HG03354 (cell line): ENCODE results near the gene TNS1.

Source experiments
- ATAC-seq: cut with Tn5 transposase; IDR thresholded peaks from one replicate; pipeline ENCODE4 v1.9.1; 2021; ENCODE audit warnings: mild to moderate bottlenecking; ENCODE audit not compliant: unreplicated experiment, poor library complexity, severe bottlenecking

TNS1 gene

DNA sequence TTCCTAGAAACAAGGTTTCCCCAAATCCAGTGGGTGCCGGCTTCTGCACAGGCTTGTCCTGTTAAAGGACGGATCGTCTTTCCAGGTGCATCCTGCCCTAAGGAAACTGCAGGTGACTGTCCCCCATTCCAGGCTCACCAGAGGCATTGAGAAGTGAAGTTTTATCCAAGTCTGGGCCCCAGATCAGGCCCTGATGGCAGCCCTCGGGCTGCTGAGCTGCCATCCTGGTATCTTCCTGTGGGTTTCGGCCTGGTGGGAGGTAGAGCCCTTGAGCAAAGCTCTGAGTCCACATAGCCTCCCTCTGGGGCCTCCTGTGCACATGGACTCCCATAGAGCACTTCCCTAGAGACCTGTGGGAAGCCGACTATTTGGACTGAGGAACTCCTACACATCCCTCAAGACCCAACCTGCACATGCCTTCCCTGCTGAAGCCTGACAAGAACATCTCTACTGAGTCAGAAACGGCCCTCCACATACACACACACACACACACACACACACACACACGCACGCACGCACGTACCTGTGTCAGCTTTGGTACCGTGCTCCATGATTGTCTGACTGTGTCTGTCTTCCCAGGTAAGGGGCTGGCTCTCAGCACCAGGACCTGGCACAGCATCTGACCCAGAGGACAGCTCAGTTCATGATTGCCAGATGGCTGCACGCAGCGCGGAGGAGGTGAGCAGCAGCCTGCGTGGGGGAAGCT lies 16.4 kb downstream of the TNS1 start:
- no peak for ATAC-seq

- ATAC-seq = no peak
Measured at GRCh38 chr2:217983276-217984233, 19.2 kb downstream of the TNS1 start.

DNA sequence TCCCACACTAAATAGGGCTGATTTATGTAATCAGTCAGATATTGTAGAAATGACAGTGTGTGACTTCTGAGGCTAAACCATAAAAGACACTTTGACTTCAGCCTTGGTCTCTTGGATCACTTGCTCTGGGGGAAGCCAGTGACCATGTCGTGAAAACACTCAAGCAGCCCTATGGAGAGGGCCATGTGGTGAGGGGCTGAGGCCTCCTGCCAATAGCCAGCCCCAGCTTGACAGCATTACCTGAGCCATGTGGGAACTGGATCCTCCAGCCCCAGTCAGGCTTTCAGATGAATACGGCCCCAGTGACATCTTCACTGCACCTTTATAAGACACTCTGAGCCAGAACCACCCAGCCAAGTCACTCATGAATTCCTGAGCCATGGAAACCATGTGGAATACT lies 20.8 kb downstream of the TNS1 start:
- no peak for ATAC-seq

- no peak for ATAC-seq
Measured at GRCh38 chr2:217981084-217981730, 21.6 kb downstream of the TNS1 start.

DNA sequence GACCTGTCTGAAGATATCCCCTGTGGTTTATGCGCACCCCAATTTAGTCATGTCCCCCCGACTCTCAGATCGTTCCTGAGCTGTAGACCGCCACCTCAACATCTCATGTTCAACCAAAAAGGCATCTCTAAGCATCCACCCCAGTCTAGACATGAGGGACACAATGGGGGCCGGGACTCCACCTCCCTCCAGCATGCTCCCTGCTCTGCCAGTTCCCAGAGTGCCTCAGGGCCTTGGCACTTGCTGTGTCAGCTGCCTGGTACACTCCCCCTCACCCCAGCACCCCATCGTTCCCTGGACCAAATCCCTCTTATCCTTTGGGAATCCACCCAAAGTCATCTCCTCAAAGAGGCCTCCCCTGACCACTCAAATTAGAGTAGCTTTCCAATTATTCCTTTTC lies 22.2 kb downstream of the TNS1 start:
- no peak for ATAC-seq

GRCh38 chr2:217980036-217980435 lies 22.8 kb downstream of the TNS1 start:
- no peak for ATAC-seq

DNA sequence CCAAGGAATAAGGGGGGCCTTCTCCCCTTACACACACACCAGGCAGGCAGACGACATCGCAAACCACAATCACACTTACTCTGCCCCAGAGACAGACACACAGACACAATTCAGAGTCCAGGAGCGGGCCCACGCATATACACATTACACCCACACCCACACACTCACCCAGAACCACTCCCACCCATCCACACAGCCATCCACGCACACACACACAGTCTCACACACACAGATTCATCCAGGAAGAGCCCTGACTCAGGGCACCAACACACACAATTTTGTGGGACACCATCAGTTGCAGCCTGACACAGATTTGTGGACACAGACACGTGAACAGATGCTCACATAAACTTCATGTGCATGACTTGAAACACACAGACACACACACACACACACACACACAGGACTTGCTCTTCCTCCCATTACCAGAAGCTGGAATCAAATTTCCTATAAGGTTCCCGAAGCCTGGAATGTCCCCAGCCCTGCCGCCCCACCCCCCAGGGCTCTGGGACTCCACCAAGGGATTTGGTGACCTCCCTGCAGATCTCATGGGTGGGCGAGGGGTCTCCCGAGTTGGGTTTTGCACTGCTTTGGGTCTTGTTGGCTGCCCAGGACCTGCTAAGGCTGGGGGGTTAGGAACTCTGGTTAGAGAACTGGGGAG lies 23.5 kb downstream of the TNS1 start:
- ATAC-seq = no peak

DNA sequence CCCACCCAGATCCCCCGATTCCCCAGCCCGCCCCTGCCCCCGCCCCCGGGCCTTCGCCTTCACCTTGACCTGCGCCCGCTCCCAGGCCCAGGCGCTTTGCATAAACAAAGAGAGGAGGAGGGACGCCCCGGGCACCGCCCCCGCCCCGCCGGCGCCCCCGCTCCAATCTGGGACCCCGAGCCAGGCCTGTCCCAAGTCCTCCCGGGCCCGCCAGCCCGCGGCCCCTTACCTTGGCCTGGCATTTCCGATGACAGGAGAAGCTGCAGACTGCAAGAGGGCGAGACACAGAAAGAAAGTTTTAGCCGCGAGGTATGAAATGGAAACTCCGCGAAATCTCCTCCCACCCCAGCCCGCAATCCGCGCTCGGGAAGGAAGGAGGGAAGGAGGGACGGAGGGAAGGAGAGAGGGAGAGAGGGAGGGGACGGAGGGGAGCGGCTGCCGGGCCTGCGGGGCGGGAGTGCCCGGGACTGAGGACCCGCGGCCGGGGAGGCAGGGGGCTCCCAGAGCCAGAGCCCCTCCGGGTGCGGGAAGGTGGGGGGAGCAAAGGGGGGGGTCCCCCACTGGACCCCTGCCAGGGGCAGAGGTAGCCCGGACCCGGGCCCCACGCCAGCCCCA lies 24.2 kb downstream of the TNS1 start:
- ATAC-seq = no peak

DNA sequence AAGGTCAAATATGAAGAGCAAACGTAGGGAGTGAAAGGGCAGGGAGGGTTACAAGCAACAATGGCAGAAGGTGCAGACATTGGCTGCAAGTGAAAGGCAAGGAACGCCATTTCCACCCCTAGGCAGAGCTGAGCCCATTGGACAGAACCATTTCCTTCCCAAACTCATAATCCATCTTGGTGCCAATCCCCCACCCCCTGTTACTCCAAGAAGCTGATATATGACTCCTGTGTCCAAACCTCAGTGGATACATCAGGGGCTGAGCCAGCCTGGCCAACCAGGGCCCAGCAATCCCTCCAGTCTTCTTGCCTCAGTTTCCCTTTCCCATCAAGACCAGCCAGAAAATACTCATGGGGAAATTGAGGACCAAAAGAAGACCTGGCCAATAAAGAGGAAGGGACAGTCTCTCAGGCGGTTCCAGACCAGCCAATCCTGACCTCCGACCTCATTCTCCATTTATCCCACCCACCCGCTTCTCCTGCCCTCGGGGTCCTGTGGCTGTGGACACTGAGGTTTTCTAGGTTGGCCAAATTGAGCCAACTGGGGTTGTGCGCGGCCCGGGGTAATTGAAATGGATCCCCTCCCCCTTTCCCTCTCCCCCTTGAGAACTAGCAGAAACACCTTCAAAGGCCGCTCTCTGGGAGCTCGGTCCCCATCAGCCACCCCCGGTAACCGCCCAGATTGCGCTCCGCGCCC lies 24.8 kb downstream of the TNS1 start:
- ATAC-seq = no peak

- no peak for ATAC-seq
Measured at GRCh38 chr2:217976301-217976700, 26.5 kb downstream of the TNS1 start.

- ATAC-seq = no peak
Measured at GRCh38 chr2:217975626-217976025, 27.2 kb downstream of the TNS1 start.

GRCh38 chr2:217974389-217975005 lies 28.3 kb downstream of the TNS1 start:
- ATAC-seq = no peak

DNA sequence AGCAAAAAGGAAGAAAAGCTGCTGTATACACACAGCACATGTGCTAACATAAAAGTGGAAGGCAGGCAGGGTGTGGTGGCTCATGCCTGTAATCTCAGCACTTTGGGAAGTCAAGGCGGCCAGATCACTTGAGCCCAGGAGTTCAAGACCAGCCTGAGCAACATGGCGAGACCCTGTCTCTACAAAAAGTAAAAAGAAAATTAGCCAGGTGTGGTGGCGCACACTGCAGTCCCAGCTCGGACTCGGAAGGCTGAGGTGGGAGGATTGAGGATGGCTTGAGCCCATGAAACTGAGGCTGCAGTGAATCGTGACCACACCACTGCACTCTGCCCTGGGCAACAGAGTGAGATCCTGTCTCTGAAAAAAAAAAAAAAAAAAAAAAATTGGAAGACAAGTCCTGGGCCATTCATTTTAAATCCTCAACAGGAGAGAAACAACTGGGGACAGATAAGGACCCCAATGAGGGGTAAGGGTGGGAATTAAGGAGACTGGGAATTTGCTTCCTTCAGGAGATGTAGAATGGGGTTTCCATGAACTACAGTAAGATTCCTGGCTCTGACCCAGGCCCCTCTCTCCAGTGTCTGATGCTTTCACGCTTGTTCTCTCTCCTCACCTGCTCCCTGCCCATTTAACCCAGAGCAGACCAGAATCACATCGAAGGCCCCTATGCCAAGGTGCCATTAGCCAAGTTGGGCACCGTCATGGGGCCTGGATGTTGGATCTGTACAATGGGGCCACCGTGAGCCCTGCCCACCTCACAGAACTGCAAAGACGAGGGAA lies 29.6 kb downstream of the TNS1 start:
- ATAC-seq = no peak

GRCh38 chr2:217972490-217972889 lies 30.3 kb downstream of the TNS1 start:
- ATAC-seq = no peak

GRCh38 chr2:217972037-217972436 lies 30.8 kb downstream of the TNS1 start:
- ATAC-seq = no peak

- ATAC-seq = no peak
Measured at GRCh38 chr2:217971166-217971565, 31.6 kb downstream of the TNS1 start.

GRCh38 chr2:217970206-217970605 lies 32.6 kb downstream of the TNS1 start:
- ATAC-seq = no peak

DNA sequence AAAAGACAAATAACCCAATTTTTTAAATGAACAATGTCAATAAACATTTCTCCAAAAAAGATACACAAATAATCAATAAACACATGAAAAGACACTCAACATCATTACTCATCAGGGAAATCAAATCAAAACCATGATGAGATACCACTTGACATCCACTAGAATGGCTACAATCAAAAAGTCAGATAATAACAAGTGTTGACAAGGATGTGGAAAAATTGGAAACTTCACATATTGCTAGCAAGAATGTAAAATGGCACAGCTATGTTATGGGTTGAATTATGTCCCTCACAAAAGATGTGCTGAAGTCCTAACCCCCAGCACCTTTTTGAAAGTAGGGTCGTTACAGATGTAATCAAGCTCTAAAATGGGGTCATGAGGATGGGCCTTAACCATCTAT lies 33.2 kb downstream of the TNS1 start:
- no peak for ATAC-seq
